Parathyroid adenoma (tissue), 2 donors: ENCODE measurements around the gene BUB1B.

Experiments used
- H2AFZ ChIP-seq: fragments of 300-600 bp; sonication (generic); one replicate; pipeline ENCODE4 v1.7.0; 2017; ENCODE audit warnings: antibody characterized with exemption, mild to moderate bottlenecking
- H3K27ac ChIP-seq: fragments of 300-600 bp; sonication (generic); one replicate; pipeline ENCODE4 v1.7.0; 2017
- H3K27me3 ChIP-seq: fragments of 300-600 bp; sonication (generic); one replicate; pipeline ENCODE4 v1.7.0; 2017; ENCODE audit warnings: low read length; ENCODE audit not compliant: control insufficient read depth, insufficient read depth
- H3K36me3 ChIP-seq: fragments of 300-600 bp; sonication (generic); one replicate; pipeline ENCODE4 v1.7.0; 2017; ENCODE audit warnings: low read length; ENCODE audit not compliant: control insufficient read depth, insufficient read depth
- H3K4me1 ChIP-seq: fragments of 300-600 bp; sonication (generic); one replicate; pipeline ENCODE4 v1.7.0; 2017; ENCODE audit warnings: control low read depth
- H3K4me2 ChIP-seq: fragments of 300-600 bp; sonication (generic); one replicate; pipeline ENCODE4 v1.7.0; 2017; ENCODE audit warnings: low read length
- H3K4me3 ChIP-seq: fragments of 300-600 bp; sonication (generic); one replicate; pipeline ENCODE4 v1.7.0; 2017; ENCODE audit warnings: low read depth, low read length
- H3K79me2 ChIP-seq: fragments of 300-600 bp; sonication (generic); one replicate; pipeline ENCODE4 v1.7.0; 2017; ENCODE audit warnings: control low read depth
- H3K9ac ChIP-seq: fragments of 300-600 bp; sonication (generic); one replicate; pipeline ENCODE4 v1.7.0; 2017; ENCODE audit warnings: mild to moderate bottlenecking
- H3K9me3 ChIP-seq: fragments of 300-600 bp; sonication (generic); one replicate; pipeline ENCODE4 v1.7.0; 2017; ENCODE audit warnings: low read length; ENCODE audit not compliant: control insufficient read depth
- TF ChIP-seq, protein P1 (sequence below): fragments of 300-600 bp; sonication (generic); IDR thresholded peaks from one replicate; pipeline ENCODE4 v1.7.0; 2017; ENCODE audit warnings: antibody characterized with exemption, mild to moderate bottlenecking
- donor health status: primary hyperparathyroidism.

BUB1B gene

DNA sequence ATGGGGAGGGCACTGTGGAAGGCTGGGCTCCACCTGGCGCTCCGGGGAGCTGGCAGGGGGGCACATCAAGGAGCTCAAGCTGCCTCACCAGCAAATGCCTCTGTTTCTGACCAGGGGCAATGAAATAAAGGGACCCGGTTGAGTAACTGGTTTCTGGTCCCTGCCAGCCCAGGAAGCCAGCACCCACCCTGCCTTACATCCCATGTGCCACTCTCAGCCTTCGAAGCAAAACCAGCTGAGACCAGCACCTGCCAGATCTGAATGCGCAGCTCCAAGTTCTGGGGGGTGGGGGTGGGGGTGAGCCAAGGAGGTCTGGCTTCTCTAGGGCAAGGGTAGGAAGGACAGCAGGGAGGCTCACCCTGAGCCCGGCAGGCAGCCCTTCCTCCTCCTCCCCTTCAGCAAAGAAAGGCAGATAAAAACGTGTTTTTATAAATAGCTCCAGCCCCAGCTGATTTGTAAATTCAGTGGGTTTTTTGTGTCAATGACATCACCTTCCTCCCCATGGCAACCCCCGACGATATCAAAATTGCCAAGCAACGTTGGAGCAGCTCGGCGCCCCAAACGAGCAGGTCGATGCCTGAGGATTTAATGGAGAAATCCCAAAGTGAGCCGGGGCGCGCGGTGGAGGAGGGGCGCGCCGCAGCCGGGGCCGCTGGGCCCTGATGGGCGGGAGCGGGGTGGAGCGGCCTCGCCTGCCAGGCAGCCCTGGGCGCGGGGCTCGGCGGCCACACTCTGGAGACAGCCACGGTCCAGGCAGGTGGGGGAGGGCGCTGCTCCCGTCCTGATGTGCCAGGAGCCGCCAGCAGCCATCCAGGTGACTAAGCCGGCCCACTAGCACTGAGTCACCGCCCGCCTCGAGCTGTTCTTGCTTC is 77.9 kb downstream of the BUB1B start, which contains the start of gene PAK6:
Gene PAK6, plus strand, starts transcription at position 532 of the 872 bp plus-strand sequence. CDS start 25,723 bp downstream, outside the sequence.
- TF ChIP-seq, protein P1, sequence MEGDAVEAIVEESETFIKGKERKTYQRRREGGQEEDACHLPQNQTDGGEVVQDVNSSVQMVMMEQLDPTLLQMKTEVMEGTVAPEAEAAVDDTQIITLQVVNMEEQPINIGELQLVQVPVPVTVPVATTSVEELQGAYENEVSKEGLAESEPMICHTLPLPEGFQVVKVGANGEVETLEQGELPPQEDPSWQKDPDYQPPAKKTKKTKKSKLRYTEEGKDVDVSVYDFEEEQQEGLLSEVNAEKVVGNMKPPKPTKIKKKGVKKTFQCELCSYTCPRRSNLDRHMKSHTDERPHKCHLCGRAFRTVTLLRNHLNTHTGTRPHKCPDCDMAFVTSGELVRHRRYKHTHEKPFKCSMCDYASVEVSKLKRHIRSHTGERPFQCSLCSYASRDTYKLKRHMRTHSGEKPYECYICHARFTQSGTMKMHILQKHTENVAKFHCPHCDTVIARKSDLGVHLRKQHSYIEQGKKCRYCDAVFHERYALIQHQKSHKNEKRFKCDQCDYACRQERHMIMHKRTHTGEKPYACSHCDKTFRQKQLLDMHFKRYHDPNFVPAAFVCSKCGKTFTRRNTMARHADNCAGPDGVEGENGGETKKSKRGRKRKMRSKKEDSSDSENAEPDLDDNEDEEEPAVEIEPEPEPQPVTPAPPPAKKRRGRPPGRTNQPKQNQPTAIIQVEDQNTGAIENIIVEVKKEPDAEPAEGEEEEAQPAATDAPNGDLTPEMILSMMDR: no peak
- Histone ChIP-seq H3K9ac (no peak within 1 kb of the TSS), H3K27ac (no peak within 1 kb of the TSS)

GRCh38 chr15:40239404-40239692 is 78.5 kb downstream of the BUB1B start:
- H3K9me3 ChIP-seq: no peaks in the 10 kb centered on the region
- TF ChIP-seq, protein P1: no peak
- no peaks in the 10 kb centered on the region for H3K27me3 ChIP-seq
- peak overlapping the region; percentile 35 for H3K4me3 ChIP-seq
- H3K27ac ChIP-seq: no peak overlapping the region
- H3K4me1 ChIP-seq: no peaks in the 10 kb centered on the region
- H3K79me2 ChIP-seq: no peaks in the 10 kb centered on the region
- peak overlapping the region; percentile 44 for H3K4me2 ChIP-seq
- no peaks in the 10 kb centered on the region for H3K36me3 ChIP-seq
- H3K9ac ChIP-seq: no peak overlapping the region
- peak overlapping the region; percentile 85 for H2AFZ ChIP-seq

More for the DNA sequence above, 77.9 kb downstream of the BUB1B start, which contains the start of gene PAK6:
- H3K4me3 ChIP-seq: peak within 1 kb of the TSS; percentile 35
- H3K27me3 ChIP-seq: no peaks in the 10 kb centered on the region
- no peaks in the 10 kb centered on the region for H3K79me2 ChIP-seq
- peak within 1 kb of the TSS; percentile 85 for H2AFZ ChIP-seq
- H3K4me1 ChIP-seq: no peaks in the 10 kb centered on the region
- peak within 1 kb of the TSS; percentile 44 for H3K4me2 ChIP-seq
- no peaks in the 10 kb centered on the region for H3K36me3 ChIP-seq
- H3K9me3 ChIP-seq: no peaks in the 10 kb centered on the region

DNA sequence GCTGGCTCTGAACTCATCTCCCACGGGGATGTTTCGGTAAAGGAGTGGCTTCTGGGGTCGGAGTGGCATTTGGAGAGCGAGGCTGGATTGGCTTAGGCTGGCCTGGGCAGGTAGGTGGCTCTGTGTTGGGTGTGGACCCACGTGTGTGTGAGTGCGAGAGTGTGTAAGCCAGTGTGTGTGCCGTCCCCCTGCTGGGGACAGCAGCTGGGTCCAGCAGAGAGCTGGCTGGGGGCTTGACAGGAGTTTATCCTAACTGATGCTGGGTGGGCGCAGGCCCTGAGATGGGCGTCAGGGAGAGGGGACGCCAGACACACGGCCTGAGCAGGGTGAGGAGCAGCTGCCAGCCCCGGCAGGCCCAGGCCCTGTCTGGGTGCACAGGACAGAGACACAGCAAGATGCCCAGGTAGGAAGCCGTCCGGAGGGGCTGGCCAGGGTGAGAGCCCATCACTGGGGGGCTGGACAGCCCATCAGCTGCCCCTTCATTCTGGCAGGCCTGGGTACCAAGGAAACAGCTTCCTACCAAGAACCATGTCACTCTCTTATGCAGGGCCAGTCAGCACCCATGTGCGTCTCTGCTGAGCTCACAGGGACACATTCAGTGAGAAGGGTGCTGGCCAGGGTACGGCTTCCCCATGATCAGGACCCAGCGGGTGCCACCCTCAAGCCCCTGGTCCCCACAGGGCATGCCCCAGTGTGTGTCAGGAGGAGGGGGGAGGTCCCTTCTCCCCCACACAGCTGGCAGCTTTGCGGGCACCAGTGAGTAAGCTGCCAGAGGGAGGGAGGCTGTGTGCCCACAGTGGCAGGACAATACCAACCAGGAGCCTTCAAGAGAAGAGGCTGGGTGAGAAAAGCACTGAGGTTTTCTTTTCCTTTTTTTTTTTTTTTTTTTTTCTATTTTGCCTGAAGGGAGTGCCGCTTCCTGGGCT is 79.1 kb downstream of the BUB1B start:
- Histone ChIP-seq H3K79me2 (no peaks in the 10 kb centered on the region), H3K9ac (no peak overlapping the region), H3K4me1 (no peaks in the 10 kb centered on the region), H3K4me2 (peak overlapping the region; percentile 44), H2AFZ (peak overlapping the region; percentile 85), H3K4me3 (peak overlapping the region; percentile 35), H3K9me3 (no peaks in the 10 kb centered on the region), H3K36me3 (no peaks in the 10 kb centered on the region), H3K27me3 (no peaks in the 10 kb centered on the region), H3K27ac (no peak overlapping the region)
- TF ChIP-seq, protein P1: no peak

DNA sequence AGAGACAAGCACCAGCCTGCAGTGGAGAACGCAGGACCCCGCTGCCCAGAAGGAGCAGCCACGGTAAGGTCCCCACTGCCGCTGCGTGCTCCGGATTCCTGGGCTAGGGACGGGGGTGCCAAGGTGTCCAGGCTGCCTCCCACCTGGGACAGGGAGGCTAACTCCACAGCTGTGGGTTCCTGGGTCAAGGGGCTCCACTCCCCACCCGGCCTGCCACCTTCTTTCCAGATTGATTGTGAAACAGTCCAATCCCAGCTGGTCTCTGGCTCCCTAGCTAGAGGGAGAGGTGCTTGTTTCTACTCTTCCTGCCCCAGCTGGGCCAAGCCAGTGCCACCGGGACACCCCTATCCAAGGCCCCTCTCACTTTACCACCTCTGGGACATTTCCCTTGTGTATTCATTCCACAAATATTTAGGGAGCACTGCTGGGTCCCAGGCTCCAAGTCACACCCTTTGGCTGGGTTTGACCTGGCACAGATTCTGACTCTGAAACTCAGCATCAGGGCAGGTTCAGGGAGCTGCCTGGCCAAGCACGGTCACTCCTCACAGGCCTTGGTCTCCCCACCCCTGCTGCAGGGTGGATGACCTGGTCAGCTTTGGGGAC is 79.9 kb downstream of the BUB1B start:
- Histone ChIP-seq H2AFZ (no peak overlapping the region), H3K4me3 (no peak overlapping the region), H3K27me3 (no peaks in the 10 kb centered on the region), H3K9me3 (no peaks in the 10 kb centered on the region), H3K4me1 (no peaks in the 10 kb centered on the region), H3K4me2 (no peak overlapping the region), H3K79me2 (no peaks in the 10 kb centered on the region), H3K9ac (no peak overlapping the region), H3K27ac (no peak overlapping the region), H3K36me3 (no peaks in the 10 kb centered on the region)
- TF ChIP-seq, protein P1: no peak
